ENCODE results near the gene RNF151.

GRCh38 chr16:1982991-1983543 is 16.4 kb downstream of the RNF151 start:
- TF ChIP-seq CTCF (IDR thresholded peaks at IDR 0.05) = no peak
- no peak for TF ChIP-seq POLR2A (IDR thresholded peaks at IDR 0.05)

Data from heart left ventricle (tissue), 13 donors.